IMR-90 (cell line): ENCODE measurements around the gene RNH1. TPM values are rescaled to one million over a fixed set of nuclear protein-coding genes. Genes with fewer than 3 reads are reported as not detected.

Experiments used
- ATAC-seq: fragments of 200-7000 bp; cut with Tn5 transposase; 2 replicates; pipeline ENCODE4 v1.9.1; 2020; ENCODE audit warnings: low read depth, mild to moderate bottlenecking, moderate library complexity
- BruUV-seq: library from RNA; stranded (reverse); fragments of 400-500 nt; replicated peaks from 2 replicates; lab custom pipeline; 2021; lab: Mats Ljungman, UMichigan
- CTCF ChIA-PET: fragments of 300-600 bp; formaldehyde crosslinking; extraction: SDS; loops from one replicate; lab custom pipeline; 2021; ENCODE audit warnings: antibody characterized with exemption; lab: Yijun Ruan, JAX
- POLR2A ChIA-PET: fragments of 300-600 bp; sonication (Branson Sonifier 250); formaldehyde crosslinking; loops from one replicate; lab custom pipeline; 2022; ENCODE audit warnings: antibody characterized with exemption; ENCODE audit not compliant: unreplicated experiment; lab: Charles Lee
- DNase-seq: peaks from one replicate; pipeline ENCODE4 v3.0.0; 2013
- H2AFZ ChIP-seq: replicated peaks from 2 replicates; pipeline ENCODE3; 2013; ENCODE audit warnings: low read length, mild to moderate bottlenecking; ENCODE audit not compliant: poor library complexity
- H2AK5ac ChIP-seq: 2 replicates; pipeline ENCODE4 v1.6.1; 2013; ENCODE audit warnings: low read depth, low read length, inconsistent platforms
- H2AK9ac ChIP-seq: replicated peaks from 2 replicates; pipeline ENCODE3; 2013; ENCODE audit warnings: mild to moderate bottlenecking, low read depth, low read length, moderate library complexity; ENCODE audit not compliant: poor library complexity
- H2BK120ac ChIP-seq: 2 replicates; pipeline ENCODE4 v1.6.1; 2013; ENCODE audit warnings: low read depth, low read length, inconsistent platforms
- H2BK15ac ChIP-seq: 3 replicates; pipeline ENCODE4 v1.6.1; 2013; ENCODE audit warnings: low read depth, low read length, inconsistent platforms
- H2BK20ac ChIP-seq: 2 replicates; pipeline ENCODE4 v1.6.1; 2013; ENCODE audit warnings: low read depth, mild to moderate bottlenecking, inconsistent platforms, low read length, moderate library complexity
- H2BK5ac ChIP-seq: 2 replicates; pipeline ENCODE4 v1.6.1; 2013; ENCODE audit warnings: mild to moderate bottlenecking, low read depth, low read length, inconsistent platforms; ENCODE audit not compliant: poor library complexity, severe bottlenecking
- H3K14ac ChIP-seq: replicated peaks from 2 replicates; pipeline ENCODE4 v1.6.1; 2013; ENCODE audit warnings: low read depth, low read length, inconsistent platforms
- H3K18ac ChIP-seq: 2 replicates; pipeline ENCODE4 v1.6.1; 2013; ENCODE audit warnings: low read depth, low read length, control low read depth
- H3K23ac ChIP-seq: 2 replicates; pipeline ENCODE4 v1.6.1; 2013; ENCODE audit warnings: low read depth, low read length, inconsistent platforms
- H3K27ac ChIP-seq: 2 replicates; pipeline ENCODE4 v1.5.1; 2013; ENCODE audit warnings: mild to moderate bottlenecking, control low read depth, low read length; ENCODE audit not compliant: insufficient read depth
- H3K27me3 ChIP-seq: 2 replicates; pipeline ENCODE4 v1.6.1; 2013; ENCODE audit warnings: low read length; ENCODE audit not compliant: control insufficient read depth, insufficient read depth
- H3K36me3 ChIP-seq: 2 replicates; pipeline ENCODE4 v1.6.1; 2013; ENCODE audit warnings: low read length, mixed read lengths; ENCODE audit not compliant: control insufficient read depth, insufficient read depth
- H3K4ac ChIP-seq: 2 replicates; pipeline ENCODE4 v1.6.1; 2013; ENCODE audit warnings: low read depth, low read length, inconsistent platforms
- H3K4me1 ChIP-seq: 2 replicates; pipeline ENCODE4 v1.6.1; 2013; ENCODE audit warnings: low read length, mixed read lengths; ENCODE audit not compliant: control insufficient read depth, insufficient read depth
- H3K4me2 ChIP-seq: 2 replicates; pipeline ENCODE4 v1.6.1; 2013; ENCODE audit warnings: low read depth, mild to moderate bottlenecking, control low read depth, low read length, moderate library complexity
- H3K4me3 ChIP-seq: 2 replicates; pipeline ENCODE4 v1.5.1; 2013; ENCODE audit warnings: low read depth, mild to moderate bottlenecking, control low read depth, low read length, moderate library complexity; ENCODE audit not compliant: insufficient read depth
- H3K56ac ChIP-seq: 2 replicates; pipeline ENCODE4 v1.6.1; 2013; ENCODE audit warnings: low read length, inconsistent platforms; ENCODE audit not compliant: insufficient read depth; ENCODE audit errors: extremely low read depth
- H3K79me1 ChIP-seq, 2 experiments: 2 replicates each; pipeline ENCODE4 v1.6.1; 2013; ENCODE audit warnings: low read length in 2 of 2, inconsistent platforms in 1 of 2, low read depth in 1 of 2
- H3K9ac ChIP-seq: 2 replicates; pipeline ENCODE4 v1.6.1; 2013; ENCODE audit warnings: low read depth, low read length, control low read depth
- H3K9me1 ChIP-seq: 2 replicates; pipeline ENCODE4 v1.6.1; 2013; ENCODE audit warnings: low read length, inconsistent platforms; ENCODE audit not compliant: insufficient read depth
- H3K9me3 ChIP-seq: 2 replicates; pipeline ENCODE4 v1.6.1; 2013; ENCODE audit warnings: low read length; ENCODE audit not compliant: control insufficient read depth, insufficient read depth
- H4K20me1 ChIP-seq: 2 replicates; pipeline ENCODE4 v1.6.1; 2013; ENCODE audit warnings: low read length, inconsistent platforms; ENCODE audit not compliant: insufficient read depth
- H4K5ac ChIP-seq: 2 replicates; pipeline ENCODE4 v1.6.1; 2013; ENCODE audit warnings: mild to moderate bottlenecking, low read depth, low read length, control low read depth
- H4K8ac ChIP-seq, 2 experiments: 2 replicates each; pipeline ENCODE4 v1.6.1; 2013; ENCODE audit warnings: low read depth in 2 of 2, low read length in 2 of 2, control low read depth in 1 of 2, inconsistent platforms in 1 of 2
- H4K91ac ChIP-seq: 2 replicates; pipeline ENCODE4 v1.6.1; 2013; ENCODE audit warnings: low read depth, low read length, inconsistent platforms; ENCODE audit not compliant: insufficient read depth
- BHLHE40 ChIP-seq: fragments of 150-350 bp; IDR thresholded peaks from 2 replicates; pipeline ENCODE4 v1.6.1; 2016; ENCODE audit warnings: mild to moderate bottlenecking, low read depth, low read length
- CEBPB ChIP-seq: IDR thresholded peaks from 2 replicates; pipeline ENCODE4 v1.6.1; 2012; ENCODE audit warnings: low read depth, low read length, improper control_type of control experiment
- CHD1 ChIP-seq: IDR thresholded peaks from 2 replicates; pipeline ENCODE4 v1.6.1; 2012; ENCODE audit warnings: low read depth, low read length, improper control_type of control experiment
- FOS ChIP-seq: fragments of 150-350 bp; IDR thresholded peaks from 2 replicates; pipeline ENCODE4 v1.6.1; 2016; ENCODE audit warnings: low read depth, low read length
- MAFK ChIP-seq: IDR thresholded peaks from 2 replicates; pipeline ENCODE4 v1.6.1; 2012; ENCODE audit warnings: low read depth, low read length, improper control_type of control experiment
- MAZ ChIP-seq: IDR thresholded peaks from 2 replicates; pipeline ENCODE4 v1.6.1; 2012; ENCODE audit warnings: low read depth, mild to moderate bottlenecking, low read length, improper control_type of control experiment, moderate library complexity, borderline replicate concordance
- MXI1 ChIP-seq: IDR thresholded peaks from 2 replicates; pipeline ENCODE4 v1.6.1; 2012; ENCODE audit warnings: low read depth, mild to moderate bottlenecking, low read length, moderate library complexity, borderline replicate concordance
- NFE2L2 ChIP-seq: fragments of 150-350 bp; IDR thresholded peaks from 2 replicates; pipeline ENCODE4 v1.6.1; 2016; ENCODE audit warnings: low read depth, mild to moderate bottlenecking, low read length
- POLR2A ChIP-seq: IDR thresholded peaks from 2 replicates; pipeline ENCODE4 v1.6.1; 2012; ENCODE audit warnings: mild to moderate bottlenecking, low read depth, low read length
- RAD21 ChIP-seq: IDR thresholded peaks from 2 replicates; pipeline ENCODE4 v1.6.1; 2012; ENCODE audit warnings: low read length, improper control_type of control experiment
- RCOR1 ChIP-seq: IDR thresholded peaks from 2 replicates; pipeline ENCODE4 v1.6.1; 2012; ENCODE audit warnings: mild to moderate bottlenecking, low read length, improper control_type of control experiment; ENCODE audit not compliant: insufficient replicate concordance
- RFX5 ChIP-seq: IDR thresholded peaks from 2 replicates; pipeline ENCODE4 v1.8.0; 2012; ENCODE audit warnings: low read depth, mild to moderate bottlenecking, low read length, moderate library complexity
- SMC3 ChIP-seq: fragments of 150-350 bp; IDR thresholded peaks from 2 replicates; pipeline ENCODE4 v1.6.1; 2016; ENCODE audit warnings: low read depth, mild to moderate bottlenecking, antibody characterized with exemption, low read length, moderate library complexity
- WGBS, 2 experiments: methylation state at CpG; one replicate each; pipeline versions ENCODE4 v1.1.5 to v1.1.7; 2013; ENCODE audit warnings: missing lambda C conversion rate in 2 of 2; ENCODE audit not compliant: insufficient read length in 1 of 2; ENCODE audit errors: extremely low coverage in 2 of 2; 5-methylcytosine and 5-hydroxymethylcytosine counted together
- dilution Hi-C: fragments of 300-500 bp; cut with HindIII; formaldehyde crosslinking; loops from one replicate; pipeline ENCODE4 v1.14.3; 2018; ENCODE audit warnings: low sequenced_read_pairs; ENCODE audit not compliant: unreplicated experiment
- in situ Hi-C: fragments of 300-500 bp; cut with MboI; formaldehyde crosslinking; loops from 3 replicates; pipeline ENCODE4 v1.14.3; 2019; ENCODE audit warnings: low sequenced_read_pairs, inconsistent platforms, mixed read lengths
- intact Hi-C: fragments of 100-400 bp; cut with micrococcal nuclease; formaldehyde crosslinking; loops from 2 replicates; pipeline ENCODE4 v1.10.0; 2022
- polyA plus RNA-seq, 3 experiments: library from polyadenylated mRNA; depleted of rRNA; stranded (reverse); fragments of >200 nt; gene quantifications; 2 replicates each; pipeline ENCODE4 v1.2.3, GENCODE V29; 2012; ENCODE audit warnings: low replicate concordance in 1 of 3
- total RNA-seq: library from RNA; depleted of rRNA; stranded (reverse); fragments of >200 nt; gene quantifications from 2 replicates; pipeline ENCODE4 v1.2.3, GENCODE V29; 2012
- TF ChIP-seq, protein P1 (sequence below): fragments of 150-350 bp; IDR thresholded peaks from 2 replicates; pipeline ENCODE4 v1.6.1; 2017; ENCODE audit warnings: mild to moderate bottlenecking, antibody characterized with exemption, low read length, low read depth
- TF ChIP-seq, protein P2 (sequence below): fragments of 150-350 bp; IDR thresholded peaks from 2 replicates; pipeline ENCODE4 v1.6.1; 2016; ENCODE audit warnings: low read depth, mild to moderate bottlenecking, low read length, moderate library complexity, borderline replicate concordance
- TF ChIP-seq, protein P3 (sequence below): conservative IDR thresholded peaks from 2 replicates; pipeline ENCODE4 v1.5.1; 2012; ENCODE audit warnings: mild to moderate bottlenecking, low read depth, low read length, improper control_type of control experiment

Gene RNH1
- total and polyA plus RNA-seq, 2 of the 4 experiments (the other 2 are of a cell fraction): 138 to 247 TPM

DNA sequence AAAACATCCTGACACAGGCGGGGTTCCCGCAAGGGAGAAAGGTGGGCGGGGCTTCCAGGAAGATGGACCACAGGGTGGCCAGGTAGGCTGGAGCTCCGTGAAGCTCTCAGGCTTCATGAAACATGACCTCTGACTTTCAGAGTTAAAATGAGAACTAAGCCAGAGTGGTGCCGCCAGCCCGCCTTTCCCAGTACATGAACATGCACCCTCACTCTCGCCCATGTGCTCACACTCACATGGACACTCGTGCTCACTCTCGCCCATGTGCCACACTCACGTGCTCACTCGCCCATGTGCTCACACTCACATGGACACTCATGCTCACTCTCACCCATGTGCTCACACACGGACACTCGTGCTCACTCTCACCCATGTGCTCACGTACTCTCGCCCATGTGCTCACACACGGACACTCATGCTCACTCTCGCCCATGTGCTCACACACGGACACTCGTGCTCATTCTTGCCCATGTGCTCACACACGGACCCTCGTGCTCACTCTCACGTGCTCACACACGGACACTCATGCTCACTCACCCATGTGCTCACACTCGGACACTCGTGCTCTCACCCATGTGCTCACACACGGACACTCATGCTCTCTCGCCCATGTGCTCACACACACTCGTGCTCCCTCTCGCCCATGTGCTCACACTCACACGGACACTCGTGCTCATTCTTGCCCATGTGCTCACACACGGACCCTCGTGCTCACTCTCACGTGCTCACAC lies 10.0 kb downstream of the RNH1 start:
- Histone ChIP-seq H4K5ac (no peak overlapping the region), H2AK9ac (no peak overlapping the region), H3K9me1 (peaks cover 10% of the 10 kb centered on the region), H4K8ac (no peak overlapping the region), H3K9ac (no peak overlapping the region), H3K23ac (no peak overlapping the region), H2BK5ac (no peak overlapping the region), H3K4ac (no peak overlapping the region), H3K56ac (no peak overlapping the region), H2AFZ (no peak overlapping the region), H3K4me3 (no peak overlapping the region), H4K20me1 (peaks cover 21% of the 10 kb centered on the region), H3K4me2 (no peak overlapping the region), H3K27ac (no peak overlapping the region), H2BK15ac (no peak overlapping the region), H2BK20ac (no peak overlapping the region), H2AK5ac (no peak overlapping the region), H3K36me3 (peaks cover 75% of the 10 kb centered on the region), H3K27me3 (no peaks in the 10 kb centered on the region), H3K79me1 (peaks cover 18 to 50% of the 10 kb centered on the region in 2 experiments), H4K91ac (no peak overlapping the region), H3K14ac (no peak overlapping the region), H3K9me3 (peaks cover 2% of the 10 kb centered on the region; the same call in 1 of the 2 replicates), H2BK120ac (no peak overlapping the region), H3K4me1 (no peaks in the 10 kb centered on the region), H3K18ac (no peak overlapping the region)
- ChIA-PET CTCF (no interaction called here), POLR2A (no interaction called here)
- in situ Hi-C loops (no loop called here), dilution Hi-C loops (no loop called here), intact Hi-C loops (no loop called here)
- TF ChIP-seq NFE2L2: no peak
- TF ChIP-seq SMC3: no peak
- no peak for TF ChIP-seq POLR2A
- TF ChIP-seq CEBPB: no peak
- no peak for TF ChIP-seq RCOR1
- no peak for TF ChIP-seq MAZ
- TF ChIP-seq, protein P1, sequence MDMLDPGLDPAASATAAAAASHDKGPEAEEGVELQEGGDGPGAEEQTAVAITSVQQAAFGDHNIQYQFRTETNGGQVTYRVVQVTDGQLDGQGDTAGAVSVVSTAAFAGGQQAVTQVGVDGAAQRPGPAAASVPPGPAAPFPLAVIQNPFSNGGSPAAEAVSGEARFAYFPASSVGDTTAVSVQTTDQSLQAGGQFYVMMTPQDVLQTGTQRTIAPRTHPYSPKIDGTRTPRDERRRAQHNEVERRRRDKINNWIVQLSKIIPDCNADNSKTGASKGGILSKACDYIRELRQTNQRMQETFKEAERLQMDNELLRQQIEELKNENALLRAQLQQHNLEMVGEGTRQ: no peak
- TF ChIP-seq, protein P2, sequence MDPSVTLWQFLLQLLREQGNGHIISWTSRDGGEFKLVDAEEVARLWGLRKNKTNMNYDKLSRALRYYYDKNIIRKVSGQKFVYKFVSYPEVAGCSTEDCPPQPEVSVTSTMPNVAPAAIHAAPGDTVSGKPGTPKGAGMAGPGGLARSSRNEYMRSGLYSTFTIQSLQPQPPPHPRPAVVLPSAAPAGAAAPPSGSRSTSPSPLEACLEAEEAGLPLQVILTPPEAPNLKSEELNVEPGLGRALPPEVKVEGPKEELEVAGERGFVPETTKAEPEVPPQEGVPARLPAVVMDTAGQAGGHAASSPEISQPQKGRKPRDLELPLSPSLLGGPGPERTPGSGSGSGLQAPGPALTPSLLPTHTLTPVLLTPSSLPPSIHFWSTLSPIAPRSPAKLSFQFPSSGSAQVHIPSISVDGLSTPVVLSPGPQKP: no peak
- TF ChIP-seq MAFK: no peak
- no peak for TF ChIP-seq CHD1
- TF ChIP-seq FOS: no peak
- no peak for TF ChIP-seq RFX5
- TF ChIP-seq, protein P3, sequence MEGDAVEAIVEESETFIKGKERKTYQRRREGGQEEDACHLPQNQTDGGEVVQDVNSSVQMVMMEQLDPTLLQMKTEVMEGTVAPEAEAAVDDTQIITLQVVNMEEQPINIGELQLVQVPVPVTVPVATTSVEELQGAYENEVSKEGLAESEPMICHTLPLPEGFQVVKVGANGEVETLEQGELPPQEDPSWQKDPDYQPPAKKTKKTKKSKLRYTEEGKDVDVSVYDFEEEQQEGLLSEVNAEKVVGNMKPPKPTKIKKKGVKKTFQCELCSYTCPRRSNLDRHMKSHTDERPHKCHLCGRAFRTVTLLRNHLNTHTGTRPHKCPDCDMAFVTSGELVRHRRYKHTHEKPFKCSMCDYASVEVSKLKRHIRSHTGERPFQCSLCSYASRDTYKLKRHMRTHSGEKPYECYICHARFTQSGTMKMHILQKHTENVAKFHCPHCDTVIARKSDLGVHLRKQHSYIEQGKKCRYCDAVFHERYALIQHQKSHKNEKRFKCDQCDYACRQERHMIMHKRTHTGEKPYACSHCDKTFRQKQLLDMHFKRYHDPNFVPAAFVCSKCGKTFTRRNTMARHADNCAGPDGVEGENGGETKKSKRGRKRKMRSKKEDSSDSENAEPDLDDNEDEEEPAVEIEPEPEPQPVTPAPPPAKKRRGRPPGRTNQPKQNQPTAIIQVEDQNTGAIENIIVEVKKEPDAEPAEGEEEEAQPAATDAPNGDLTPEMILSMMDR: no peak
- no peak for TF ChIP-seq MXI1
- TF ChIP-seq BHLHE40: no peak
- TF ChIP-seq RAD21: no peak
- WGBS, 2 experiments: 98% methylated on average over 30 of the region's 34 CpGs; no CpG with 5 or more reads in 1 of the 2 experiments
- BruUV-seq: no TSS peak
- DNase-seq: no peak
- no peak for ATAC-seq
